T-cell (primary cell): ENCODE measurements around the gene PNKD. TPM values are rescaled to one million over a fixed set of nuclear protein-coding genes. Genes with fewer than 3 reads are reported as not detected.
A peak's percentile ranks its signal among the peaks of the same experiment; 100 is the strongest.
"Not testable (repeated sequence)": the region's sequence is repeated elsewhere in the genome, so short reads cannot be mapped to it uniquely, and the experiment has no call there.

ENCODE experiments used
- ATAC-seq, 4 experiments: fragments of 200-7000 bp in 3 of 4; fragments of 150-1000 bp in 1 of 4; cut with Tn5 transposase; replicated peaks in 1 of 4; 1 replicate in 3 of 4; 2 replicates in 1 of 4; pipeline ENCODE4 v1.10.0; 2021; ENCODE audit warnings: moderate library complexity in 3 of 4, mild to moderate bottlenecking in 2 of 4, moderate number of reproducible peaks in 1 of 4
- CTCF ChIA-PET, 2 donors: fragments of 300-600 bp; sonication (Branson Sonifier 250); formaldehyde crosslinking; loops; one replicate each; lab custom pipeline; 2022; ENCODE audit warnings: antibody characterized with exemption in 2 of 2; lab: Charles Lee
- POLR2A ChIA-PET, 2 donors: fragments of 300-600 bp; sonication (Branson Sonifier 250); formaldehyde crosslinking; loops; one replicate each; lab custom pipeline; 2022; ENCODE audit warnings: antibody characterized with exemption in 2 of 2; lab: Charles Lee
- DNase-seq, 35 experiments: peaks; one replicate each; pipeline versions ENCODE4 v3.0.0 to v3.0.0-alpha.2; 2013 to 2023
- H3K27ac ChIP-seq: one replicate; pipeline ENCODE4 v1.5.1; 2013; ENCODE audit warnings: low read length
- H3K27me3 ChIP-seq, 2 experiments: replicated peaks in 1 of 2; 1 replicate in 1 of 2; 2 replicates in 1 of 2; pipeline versions ENCODE4 v1.6.1 to v1.7.0; 2013; ENCODE audit warnings: low read length in 1 of 2, mixed read lengths in 1 of 2; ENCODE audit not compliant: control insufficient read depth in 2 of 2, insufficient read depth in 2 of 2; ENCODE audit errors: extremely low read depth in 1 of 2
- H3K36me3 ChIP-seq, 2 donors: 1 replicate in 1 of 2; 2 replicates in 1 of 2; pipeline versions ENCODE4 v1.6.1 to v1.7.0; 2013; ENCODE audit warnings: low read length in 1 of 2; ENCODE audit not compliant: control insufficient read depth in 2 of 2, insufficient read depth in 1 of 2; ENCODE audit errors: extremely low read depth in 1 of 2
- H3K4me1 ChIP-seq, 2 experiments: 1 replicate in 1 of 2; 2 replicates in 1 of 2; pipeline versions ENCODE4 v1.6.1 to v1.7.0; 2013; ENCODE audit warnings: low read length in 2 of 2, mixed read lengths in 1 of 2; ENCODE audit not compliant: insufficient read depth in 2 of 2, control insufficient read depth in 1 of 2; ENCODE audit errors: extremely low read depth in 1 of 2
- H3K4me3 ChIP-seq, 2 donors: 1 replicate in 1 of 2; 2 replicates in 1 of 2; pipeline versions ENCODE4 v1.5.1 to v1.7.0; 2013; ENCODE audit warnings: mild to moderate bottlenecking in 2 of 2, low read length in 1 of 2, moderate library complexity in 1 of 2; ENCODE audit not compliant: control insufficient read depth in 1 of 2; ENCODE audit errors: extremely low read depth in 1 of 2
- H3K9me3 ChIP-seq: 2 replicates; pipeline ENCODE4 v1.7.0; 2013
- H3K27ac Mint-ChIP-seq, 2 donors: one replicate each; pipeline ENCODE4 v1.8.0; 2020 to 2021; ENCODE audit warnings: mild to moderate bottlenecking in 2 of 2, mixed read lengths in 2 of 2
- H3K27me3 Mint-ChIP-seq, 2 donors: one replicate each; pipeline ENCODE4 v1.8.0; 2021 to 2022; ENCODE audit warnings: mixed read lengths in 2 of 2
- H3K36me3 Mint-ChIP-seq: one replicate; pipeline ENCODE4 v1.8.0; 2021; ENCODE audit warnings: mixed read lengths
- H3K4me1 Mint-ChIP-seq, 3 donors: one replicate each; pipeline ENCODE4 v1.8.0; 2020 to 2022; ENCODE audit warnings: mixed read lengths in 3 of 3, mild to moderate bottlenecking in 1 of 3
- H3K4me3 Mint-ChIP-seq, 3 donors: one replicate each; pipeline ENCODE4 v1.8.0; 2020 to 2022; ENCODE audit warnings: mild to moderate bottlenecking in 3 of 3, mixed read lengths in 3 of 3, moderate library complexity in 3 of 3
- H3K9me3 Mint-ChIP-seq, 3 donors: one replicate each; pipeline ENCODE4 v1.8.0; 2020 to 2022; ENCODE audit warnings: mixed read lengths in 3 of 3
- WGBS: methylation state at CpG from one replicate; pipeline ENCODE4 v1.1.5; 2013; ENCODE audit warnings: missing lambda C conversion rate; ENCODE audit not compliant: insufficient coverage; 5-methylcytosine and 5-hydroxymethylcytosine counted together
- total RNA-seq, 35 experiments: library from RNA in 6 of 35; stranded (reverse) in 6 of 35; fragments of 120-200 nt in 1 of 35; gene quantifications; one replicate each; pipeline versions ENCODE4 v1.2.1 to v1.2.4 and lab custom pipeline; 2013 to 2026

The PNKD gene
- total RNA-seq, 5 donors from 2014 or later (not counting 1 experiment from before 2014, with no cell fraction given): 17.4 to 33.1 (median 30.6) TPM

DNA sequence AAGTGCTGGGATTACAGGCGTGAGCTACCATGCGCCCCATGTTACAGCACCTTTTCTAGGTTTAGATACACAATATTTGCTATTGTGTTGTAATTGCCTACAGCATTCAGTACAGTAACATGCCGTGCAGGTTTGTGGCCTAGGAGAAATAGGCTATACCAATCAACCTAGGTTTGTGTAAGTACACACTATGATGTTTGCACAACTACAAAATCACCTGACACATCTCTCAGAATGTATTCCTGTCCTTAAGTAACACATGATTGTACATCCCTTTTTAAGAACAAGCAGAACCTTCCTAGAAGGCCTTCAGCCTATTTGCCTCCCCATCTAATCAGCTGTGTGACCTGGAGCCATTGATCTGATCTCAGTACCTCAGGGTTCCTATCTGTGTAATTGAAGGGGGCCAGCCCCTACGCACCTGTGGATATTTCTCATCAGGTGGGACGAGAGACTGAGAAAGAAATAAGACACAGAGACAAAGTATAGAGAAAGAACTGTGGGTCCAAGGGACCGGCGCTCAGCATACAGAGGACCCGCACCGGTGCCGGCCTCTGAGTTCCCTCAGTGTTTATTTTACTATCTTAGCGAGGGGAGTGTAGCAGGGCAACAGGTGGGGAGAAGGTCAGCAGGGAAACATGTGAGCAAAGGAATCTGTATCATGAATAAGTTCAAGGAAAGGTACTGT lies 40.7 kb downstream of the PNKD start:
- peak overlapping the region in 1 of 2 donors; percentile 41 for H3K27ac Mint-ChIP-seq
- no peak overlapping the region for H3K4me3 Mint-ChIP-seq
- Histone ChIP-seq H3K4me3 (no peak overlapping the region), H3K27me3 (peaks cover 0 to 3% of the 10 kb centered on the region in 2 experiments), H3K27ac (no peak overlapping the region), H3K4me1 (peaks cover 4 to 6% of the 10 kb centered on the region in 2 experiments), H3K9me3 (no peaks in the 10 kb centered on the region), H3K36me3 (no peaks in the 10 kb centered on the region)
- peaks cover 0 to 5% of the 10 kb centered on the region in 2 donors for H3K27me3 Mint-ChIP-seq
- ChIA-PET CTCF (no interaction called here), POLR2A (no interaction called here)
- H3K4me1 Mint-ChIP-seq: peaks cover 11 to 25% (median 14%) of the 10 kb centered on the region in 3 donors
- H3K9me3 Mint-ChIP-seq: no peaks in the 10 kb centered on the region
- H3K36me3 Mint-ChIP-seq: no peaks in the 10 kb centered on the region
- ATAC-seq (no peak), DNase-seq (no peak)
- WGBS: 98% methylated on average over 8 of the region's 11 CpGs

DNA sequence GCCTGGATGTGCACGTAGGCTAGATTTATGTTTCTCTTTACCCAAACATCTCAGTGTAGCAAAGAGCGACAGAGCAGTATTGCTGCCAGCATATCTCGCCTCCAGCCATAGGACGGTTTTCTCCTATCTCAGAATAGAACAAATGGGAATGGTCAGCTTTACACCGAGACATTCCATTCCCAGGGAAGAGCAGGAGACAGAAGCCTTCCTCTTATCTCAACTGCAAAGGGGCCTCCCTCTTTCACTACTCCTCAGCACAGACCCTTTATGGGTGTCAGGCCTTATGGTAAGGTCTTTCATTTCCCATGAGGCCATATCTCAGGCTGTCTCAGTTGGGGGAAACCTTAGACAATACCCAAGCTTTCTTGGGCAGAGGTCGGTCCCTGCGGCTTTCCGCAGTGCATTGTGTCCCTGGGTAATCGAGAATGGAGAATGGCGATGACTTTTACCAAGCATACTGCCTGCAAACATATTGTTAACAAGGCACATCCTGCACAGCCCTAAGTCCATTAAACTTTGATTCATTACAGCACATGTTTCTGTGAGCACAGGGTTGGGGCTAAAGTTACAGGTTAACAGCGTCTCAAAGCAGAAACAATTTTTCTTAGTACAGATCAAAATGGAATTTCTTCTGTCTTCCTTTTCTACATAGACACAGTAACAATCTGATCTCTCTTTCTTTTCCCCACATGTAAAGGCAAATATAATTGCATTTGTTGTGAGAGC lies 41.4 kb downstream of the PNKD start:
- WGBS: no CpG with 5 or more reads among the region's 11 CpGs
- CTCF ChIA-PET: interaction anchor here in 1 of 2 donors (1.0 kb wide), 1 partner anchor 10 kb away, joined by 3 read pairs; no protein-coding TSS in a partner anchor
- H3K27me3 ChIP-seq, H3K36me3 Mint-ChIP-seq, H3K9me3 ChIP-seq, H3K36me3 ChIP-seq, H3K27me3 Mint-ChIP-seq, H3K4me3 Mint-ChIP-seq, H3K27ac ChIP-seq, POLR2A ChIA-PET, H3K4me1 ChIP-seq, DNase-seq, H3K9me3 Mint-ChIP-seq, ATAC-seq, H3K4me3 ChIP-seq: not testable (repeated sequence)
- Mint-ChIP-seq H3K4me1 (peaks cover 16 to 32% (median 21%) of the 10 kb centered on the region in 3 donors), H3K27ac (peak overlapping the region; percentile 39 to 66)

DNA sequence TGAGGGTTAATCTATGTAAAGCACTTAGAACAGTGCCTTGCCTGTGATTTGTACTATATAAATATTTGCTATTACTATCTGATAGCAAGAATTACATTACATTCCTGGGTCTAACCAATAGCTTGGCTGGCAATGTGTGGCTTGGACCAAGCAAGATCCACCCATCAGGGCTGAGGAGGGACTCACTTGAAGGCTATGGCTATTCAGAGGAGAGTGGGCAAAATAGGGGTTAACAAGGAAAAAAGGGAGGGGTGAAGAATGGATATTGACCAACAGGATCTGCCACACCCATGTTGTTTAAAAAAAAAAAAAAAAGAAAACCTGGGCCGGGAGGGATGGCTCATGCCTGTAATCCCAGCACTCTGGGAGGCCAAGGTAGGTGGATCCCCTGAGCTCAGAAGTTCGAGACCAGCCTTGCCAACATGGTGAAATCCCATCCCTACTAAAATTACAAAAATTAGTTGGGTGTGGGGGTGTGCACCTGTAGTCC lies 42.0 kb downstream of the PNKD start:
- Histone ChIP-seq H3K4me3 (no peak overlapping the region), H3K27me3 (peaks cover 0 to 3% of the 10 kb centered on the region in 2 experiments), H3K27ac (no peak overlapping the region), H3K9me3 (no peaks in the 10 kb centered on the region), H3K4me1 (peaks cover 14 to 15% of the 10 kb centered on the region in 2 experiments), H3K36me3 (no peaks in the 10 kb centered on the region)
- H3K9me3 Mint-ChIP-seq: peaks cover 0 to 1% (median 0%) of the 10 kb centered on the region in 3 donors
- ChIA-PET CTCF (interaction anchor here in 1 of 2 donors (0.6 to 1.0 kb wide), 2 partner anchors 11 to 20 kb away, joined by 3 read pairs; no protein-coding TSS in a partner anchor), POLR2A (no interaction called here)
- no peak for ATAC-seq
- H3K27ac Mint-ChIP-seq: peak overlapping the region in 1 of 2 donors; percentile 66
- no peak for DNase-seq
- no peak overlapping the region for H3K4me3 Mint-ChIP-seq
- no peaks in the 10 kb centered on the region for H3K36me3 Mint-ChIP-seq
- no CpG with 5 or more reads among the region's 2 CpGs for WGBS
- peaks cover 22 to 36% (median 27%) of the 10 kb centered on the region in 3 donors for H3K4me1 Mint-ChIP-seq
- H3K27me3 Mint-ChIP-seq: peaks cover 0 to 5% of the 10 kb centered on the region in 2 donors

DNA sequence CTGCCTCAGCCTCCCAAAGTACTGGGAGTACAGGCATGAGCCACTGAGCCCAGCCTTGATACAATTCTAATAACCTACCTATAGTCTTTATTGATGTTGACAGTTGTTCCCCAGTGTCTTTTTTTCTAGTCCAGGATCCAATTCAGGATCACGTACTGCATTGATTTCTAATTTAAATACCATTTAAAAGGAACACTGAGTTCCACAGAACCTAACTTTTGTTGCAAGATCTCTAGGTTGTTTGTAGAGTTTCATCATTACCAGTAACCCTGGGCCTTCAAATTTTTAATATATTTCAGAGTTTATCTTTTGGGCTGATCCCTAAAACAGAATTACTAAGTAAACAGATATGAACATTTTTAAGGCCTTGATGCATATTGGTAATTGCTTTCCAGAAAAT lies 43.0 kb downstream of the PNKD start:
- Histone ChIP-seq H3K36me3 (no peaks in the 10 kb centered on the region), H3K4me1 (peaks cover 22 to 24% of the 10 kb centered on the region in 2 experiments), H3K4me3 (no peak overlapping the region), H3K27me3 (no peaks in the 10 kb centered on the region), H3K9me3 (no peaks in the 10 kb centered on the region), H3K27ac (no peak overlapping the region)
- Mint-ChIP-seq H3K36me3 (no peaks in the 10 kb centered on the region), H3K4me3 (no peak overlapping the region), H3K9me3 (peaks cover 0 to 3% (median 0%) of the 10 kb centered on the region in 3 donors), H3K27ac (peak overlapping the region; percentile 28 to 31), H3K27me3 (no peaks in the 10 kb centered on the region), H3K4me1 (peaks cover 27 to 41% (median 31%) of the 10 kb centered on the region in 3 donors)
- no peak for DNase-seq
- ChIA-PET CTCF (interaction anchor here in 1 of 2 donors (0.8 kb wide), 1 partner anchor 23 kb away, joined by 4 read pairs; no protein-coding TSS in a partner anchor), POLR2A (no interaction called here)
- no peak for ATAC-seq
- no CpG with 5 or more reads among the region's 1 CpG for WGBS

DNA sequence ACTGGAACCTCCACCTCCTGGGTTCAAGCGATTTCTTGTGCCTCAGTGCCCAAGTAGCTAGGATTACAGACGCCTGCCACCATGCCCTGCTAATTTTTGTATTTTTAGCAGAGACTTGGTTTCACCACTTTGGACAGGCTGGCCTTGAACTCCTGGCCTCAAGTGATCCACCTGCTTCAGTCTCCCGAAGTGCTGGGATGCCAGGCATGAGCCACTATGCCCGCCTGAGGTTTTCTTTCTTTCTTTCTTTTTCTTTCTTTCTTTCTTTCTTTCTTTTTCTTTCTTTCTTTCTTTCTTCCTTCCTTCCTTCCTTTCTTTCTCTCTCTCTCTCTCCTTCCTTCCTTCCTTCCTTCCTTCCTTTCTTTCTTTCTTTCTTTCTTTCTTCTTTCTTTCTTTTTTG lies 44.4 kb downstream of the PNKD start:
- H3K36me3 Mint-ChIP-seq, H3K27ac ChIP-seq, POLR2A ChIA-PET, DNase-seq, H3K4me3 Mint-ChIP-seq, H3K27me3 ChIP-seq, ATAC-seq, H3K9me3 ChIP-seq, H3K4me3 ChIP-seq, H3K9me3 Mint-ChIP-seq, H3K36me3 ChIP-seq, H3K27me3 Mint-ChIP-seq: not testable (repeated sequence)
- WGBS: 93% methylated on average over 2 of the region's 4 CpGs
- H3K27ac Mint-ChIP-seq: peak overlapping the region; percentile 16 to 76
- H3K4me1 ChIP-seq: peaks cover 22 to 26% of the 10 kb centered on the region in 2 experiments
- CTCF ChIA-PET: interaction anchor here (0.7 to 1.3 kb wide), 2 partner anchors 25 to 1914 kb away, joined by 3 to 4 read pairs; no protein-coding TSS in a partner anchor
- peaks cover 31 to 41% (median 36%) of the 10 kb centered on the region in 3 donors for H3K4me1 Mint-ChIP-seq

DNA sequence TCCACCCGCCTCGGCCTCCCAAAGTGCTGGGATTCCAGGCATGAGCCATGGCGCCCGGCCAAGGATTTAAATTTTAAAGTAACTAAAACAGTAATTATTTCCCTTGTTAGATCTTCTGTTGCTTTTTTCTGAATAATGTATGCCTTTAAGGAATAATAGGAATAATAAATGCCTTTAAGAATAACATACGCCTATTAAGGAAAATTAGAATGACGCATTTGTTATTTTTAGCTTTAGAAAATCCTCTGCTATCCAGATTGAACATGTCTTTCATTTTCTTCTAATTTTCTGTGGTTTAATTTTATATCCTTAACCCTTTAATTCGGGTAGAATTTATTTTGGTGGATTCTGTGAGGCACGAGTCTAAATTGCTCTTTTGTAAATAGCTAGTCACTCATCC lies 45.1 kb downstream of the PNKD start:
- no CpG with 5 or more reads among the region's 8 CpGs for WGBS

More for the DNA sequence above, 45.1 kb downstream of the PNKD start:
- H3K9me3 Mint-ChIP-seq: peaks cover 0 to 3% (median 0%) of the 10 kb centered on the region in 3 donors
- ChIA-PET POLR2A (interaction anchor here in 1 of 2 donors (0.6 kb wide), 1 partner anchor 85 kb away, joined by 5 read pairs; no protein-coding TSS in a partner anchor), CTCF (interaction anchor here in 1 of 2 donors (0.5 to 1.3 kb wide), 3 partner anchors 25 to 356 kb away, joined by 3 to 5 read pairs (median 3); no protein-coding TSS in a partner anchor)
- ATAC-seq: no peak
- no peak for DNase-seq
- H3K27me3 Mint-ChIP-seq: no peaks in the 10 kb centered on the region
- H3K4me3 Mint-ChIP-seq: peak overlapping the region in 1 of 3 donors; percentile 70
- no peaks in the 10 kb centered on the region for H3K36me3 ChIP-seq
- no peaks in the 10 kb centered on the region for H3K27me3 ChIP-seq
- H3K36me3 Mint-ChIP-seq: no peaks in the 10 kb centered on the region
- peaks cover 22 to 26% of the 10 kb centered on the region in 2 experiments for H3K4me1 ChIP-seq
- H3K4me3 ChIP-seq: no peak overlapping the region
- H3K27ac ChIP-seq: peak overlapping the region; percentile 35
- no peaks in the 10 kb centered on the region for H3K9me3 ChIP-seq
- H3K27ac Mint-ChIP-seq: peak overlapping the region; percentile 95 to 99
- peaks cover 37 to 47% (median 42%) of the 10 kb centered on the region in 3 donors for H3K4me1 Mint-ChIP-seq
